Smooth muscle cell (in vitro differentiated cells): ENCODE data around the gene HELQ. TPM values are rescaled to one million over a fixed set of nuclear protein-coding genes. Genes with fewer than 3 reads are reported as not detected.

Experiments
- DNase-seq: peaks from one replicate; lab custom pipeline; 2025; ENCODE audit not compliant: unreplicated experiment; lab: John Stamatoyannopoulos, UW
- H2AFZ ChIP-seq: fragments of 200-600 bp; sonication (generic); 2 replicates; pipeline ENCODE4 v1.6.0; 2016; ENCODE audit warnings: antibody characterized with exemption, low read depth, mild to moderate bottlenecking
- H3F3A ChIP-seq: fragments of 200-600 bp; sonication (generic); 2 replicates; pipeline ENCODE4 v1.6.0; 2017; ENCODE audit warnings: antibody characterized with exemption, low read depth
- H3K27ac ChIP-seq: fragments of 200-600 bp; sonication (generic); 2 replicates; pipeline ENCODE4 v1.5.1; 2016; ENCODE audit warnings: low read depth, mild to moderate bottlenecking
- H3K27me3 ChIP-seq: fragments of 200-600 bp; sonication (generic); 2 replicates; pipeline ENCODE4 v1.6.1; 2016; ENCODE audit warnings: low read depth, mild to moderate bottlenecking
- H3K36me3 ChIP-seq: fragments of 200-600 bp; sonication (generic); 2 replicates; pipeline ENCODE4 v1.5.1; 2016; ENCODE audit warnings: low read depth
- H3K4me1 ChIP-seq: fragments of 200-600 bp; sonication (generic); 2 replicates; pipeline ENCODE4 v1.5.1; 2016; ENCODE audit warnings: low read depth
- H3K4me2 ChIP-seq: fragments of 200-600 bp; sonication (generic); 2 replicates; pipeline ENCODE4 v1.6.0; 2016; ENCODE audit warnings: mild to moderate bottlenecking
- H3K4me3 ChIP-seq: fragments of 200-600 bp; sonication (generic); 2 replicates; pipeline ENCODE4 v1.5.1; 2016; ENCODE audit warnings: mild to moderate bottlenecking
- H3K79me2 ChIP-seq: fragments of 200-600 bp; sonication (generic); 2 replicates; pipeline ENCODE4 v1.6.0; 2016; ENCODE audit warnings: low read depth, mild to moderate bottlenecking
- H3K9ac ChIP-seq: fragments of 200-600 bp; sonication (generic); 2 replicates; pipeline ENCODE4 v1.6.0; 2016; ENCODE audit warnings: low read depth
- H3K9me3 ChIP-seq: fragments of 200-600 bp; sonication (generic); replicated peaks from 2 replicates; pipeline ENCODE4 v1.5.1; 2016; ENCODE audit warnings: low read depth
- H4K20me1 ChIP-seq: fragments of 200-600 bp; sonication (generic); 2 replicates; pipeline ENCODE4 v1.6.0; 2016; ENCODE audit warnings: low read depth
- WGBS: methylation state at CpG from one replicate; pipeline ENCODE4 v1.1.7; 2016; ENCODE audit warnings: low lambda C conversion rate; 5-methylcytosine and 5-hydroxymethylcytosine counted together
- polyA plus RNA-seq: library from polyadenylated mRNA; unstranded; fragments of >200 nt; fragmentation: Nextera tagmentation; extraction: Ambion mirVana; gene quantifications from 2 replicates; pipeline ENCODE4 v1.2.1, GENCODE V29; 2016
- total RNA-seq: library from RNA; depleted of rRNA; stranded (reverse); fragments of >200 nt; gene quantifications from 2 replicates; pipeline ENCODE4 v1.2.3, GENCODE V29; 2014
- TF ChIP-seq, protein P1 (sequence below): fragments of 200-600 bp; sonication (generic); IDR thresholded peaks from 2 replicates; pipeline ENCODE4 v1.5.1; 2017; ENCODE audit warnings: borderline replicate concordance, mild to moderate bottlenecking, antibody characterized with exemption; ENCODE audit not compliant: insufficient read depth, poor library complexity, severe bottlenecking

The HELQ gene
- total and polyA plus RNA-seq, 2 experiments from 2014 or later, result 5.7 to 6.1 TPM

- WGBS, result 79% methylated on average over 9 of the region's 9 CpGs
- H3K27ac ChIP-seq, result no peak overlapping the region
These were observed 92.9 kb downstream of the HELQ start for GRCh38 chr4:83362492-83363329.

DNA sequence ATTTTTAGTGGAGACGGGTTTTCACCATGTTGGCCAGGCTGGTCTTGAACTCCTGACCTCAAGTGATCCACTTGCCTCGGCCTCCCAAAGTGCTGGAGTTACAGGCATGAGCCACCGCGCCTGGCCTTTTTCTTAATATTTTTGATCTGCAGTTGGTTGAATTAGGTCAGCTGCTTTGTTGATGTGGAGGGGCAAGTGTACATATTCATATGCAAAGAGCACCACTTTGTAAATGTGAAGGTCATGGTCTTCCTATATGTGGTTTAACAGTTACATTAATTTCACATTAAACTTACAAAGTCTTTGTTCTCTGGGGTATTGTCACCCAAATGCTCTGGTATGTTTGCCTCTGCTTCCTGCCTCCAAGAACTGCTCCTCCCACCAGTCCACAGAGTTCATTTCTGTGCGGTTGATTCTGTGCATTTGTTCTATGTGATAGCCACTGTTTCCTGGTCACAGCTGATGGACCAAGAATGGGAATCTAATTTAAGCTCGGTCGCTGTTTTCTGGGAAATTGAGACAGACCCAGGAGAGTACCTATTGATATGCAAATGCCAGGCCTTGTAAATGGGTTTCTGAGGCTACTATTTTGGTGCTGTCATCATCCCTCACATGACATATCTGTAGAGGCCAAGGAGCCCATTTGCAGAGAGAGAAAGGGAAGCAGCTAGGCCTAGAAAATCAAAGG is 94.1 kb downstream of the HELQ start:
- TF ChIP-seq, protein P1, sequence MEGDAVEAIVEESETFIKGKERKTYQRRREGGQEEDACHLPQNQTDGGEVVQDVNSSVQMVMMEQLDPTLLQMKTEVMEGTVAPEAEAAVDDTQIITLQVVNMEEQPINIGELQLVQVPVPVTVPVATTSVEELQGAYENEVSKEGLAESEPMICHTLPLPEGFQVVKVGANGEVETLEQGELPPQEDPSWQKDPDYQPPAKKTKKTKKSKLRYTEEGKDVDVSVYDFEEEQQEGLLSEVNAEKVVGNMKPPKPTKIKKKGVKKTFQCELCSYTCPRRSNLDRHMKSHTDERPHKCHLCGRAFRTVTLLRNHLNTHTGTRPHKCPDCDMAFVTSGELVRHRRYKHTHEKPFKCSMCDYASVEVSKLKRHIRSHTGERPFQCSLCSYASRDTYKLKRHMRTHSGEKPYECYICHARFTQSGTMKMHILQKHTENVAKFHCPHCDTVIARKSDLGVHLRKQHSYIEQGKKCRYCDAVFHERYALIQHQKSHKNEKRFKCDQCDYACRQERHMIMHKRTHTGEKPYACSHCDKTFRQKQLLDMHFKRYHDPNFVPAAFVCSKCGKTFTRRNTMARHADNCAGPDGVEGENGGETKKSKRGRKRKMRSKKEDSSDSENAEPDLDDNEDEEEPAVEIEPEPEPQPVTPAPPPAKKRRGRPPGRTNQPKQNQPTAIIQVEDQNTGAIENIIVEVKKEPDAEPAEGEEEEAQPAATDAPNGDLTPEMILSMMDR, result no peak
- Histone ChIP-seq H3K9me3 (no peaks in the 10 kb centered on the region), H3F3A (no peaks in the 10 kb centered on the region), H3K36me3 (no peaks in the 10 kb centered on the region), H3K4me1 (peaks cover 4% of the 10 kb centered on the region), H2AFZ (no peak overlapping the region), H3K4me3 (no peak overlapping the region), H4K20me1 (no peaks in the 10 kb centered on the region), H3K27ac (no peak overlapping the region), H3K9ac (no peak overlapping the region), H3K79me2 (no peaks in the 10 kb centered on the region), H3K4me2 (no peak overlapping the region), H3K27me3 (no peaks in the 10 kb centered on the region)
- no peak for DNase-seq
- 78% methylated on average over 7 of the region's 7 CpGs for WGBS

More at GRCh38 chr4:83362492-83363329, 92.9 kb downstream of the HELQ start:
- Histone ChIP-seq H3K9me3 (no peaks in the 10 kb centered on the region), H3K9ac (no peak overlapping the region), H3F3A (no peaks in the 10 kb centered on the region), H3K36me3 (no peaks in the 10 kb centered on the region), H3K4me2 (no peak overlapping the region), H3K4me1 (peaks cover 4% of the 10 kb centered on the region), H4K20me1 (no peaks in the 10 kb centered on the region), H3K27me3 (no peaks in the 10 kb centered on the region), H3K79me2 (no peaks in the 10 kb centered on the region), H2AFZ (no peak overlapping the region), H3K4me3 (no peak overlapping the region)
- TF ChIP-seq, protein P1, result peak; percentile 32
- no peak for DNase-seq

DNA sequence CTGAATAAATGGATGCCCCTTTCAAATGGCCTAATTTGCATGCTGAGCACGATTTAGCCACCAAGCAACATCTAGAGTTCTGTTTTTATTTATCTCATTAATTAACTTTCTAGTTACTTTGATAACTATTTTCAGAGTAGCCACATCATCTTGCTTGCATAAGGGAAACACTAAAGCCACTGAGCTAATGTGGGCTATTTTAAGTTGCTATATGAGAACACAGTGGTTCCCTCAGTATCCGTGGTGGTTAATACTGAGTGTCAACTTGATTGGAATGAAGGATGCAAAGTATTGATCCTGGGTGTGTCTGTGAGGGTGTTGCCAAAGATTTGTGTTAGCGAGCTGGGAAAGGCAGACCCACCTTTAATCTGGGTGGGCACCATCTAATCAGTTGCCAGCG is 95.6 kb downstream of the HELQ start:
- Histone ChIP-seq H3K9me3 (no peaks in the 10 kb centered on the region), H3K4me3 (no peak overlapping the region), H3K36me3 (no peaks in the 10 kb centered on the region), H3K4me1 (peaks cover 4% of the 10 kb centered on the region), H3K4me2 (no peak overlapping the region), H3F3A (no peaks in the 10 kb centered on the region), H3K79me2 (no peaks in the 10 kb centered on the region), H4K20me1 (no peaks in the 10 kb centered on the region), H2AFZ (no peak overlapping the region), H3K27ac (no peak overlapping the region), H3K9ac (no peak overlapping the region), H3K27me3 (no peaks in the 10 kb centered on the region)
- TF ChIP-seq, protein P1, result no peak
- DNase-seq, result no peak
- WGBS, result 90% methylated on average over 4 of the region's 4 CpGs
